WI38 (cell line): ENCODE results near the gene DDX49.

Experiments
- H3K4me3 ChIP-seq: 2 replicates; pipeline ENCODE4 v1.5.1; 2011; ENCODE audit warnings: low read depth, mild to moderate bottlenecking, control low read depth, low read length
- CTCF ChIP-seq: IDR thresholded peaks from 2 replicates; pipeline ENCODE4 v1.5.1; 2012; ENCODE audit warnings: low read depth, mild to moderate bottlenecking, control low read depth, low read length

The DDX49 gene

GRCh38 chr19:18964121-18964520 is 44.6 kb downstream of the DDX49 start:
- no peak for TF ChIP-seq CTCF
- no peak overlapping the region for H3K4me3 ChIP-seq

DNA sequence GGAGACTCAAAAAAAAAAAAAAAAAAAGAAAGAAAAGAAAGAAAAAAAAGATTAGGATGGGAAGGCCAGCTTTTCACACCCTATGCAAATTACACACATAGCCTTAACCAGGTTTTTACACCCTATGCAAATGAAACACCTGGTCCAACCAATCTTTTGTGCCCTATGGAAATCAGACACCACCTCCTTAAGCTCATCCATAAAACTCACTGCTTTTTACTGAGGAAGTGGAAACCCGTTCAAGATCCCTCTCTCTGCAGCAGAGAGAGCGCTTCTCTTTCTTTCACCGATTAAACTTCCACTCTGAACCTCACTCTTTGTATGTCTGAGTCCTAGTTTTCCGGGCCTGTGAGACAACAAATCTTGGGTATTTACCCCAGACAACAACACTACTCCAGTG is 46.8 kb downstream of the DDX49 start:
- H3K4me3 ChIP-seq: no peak overlapping the region

DNA sequence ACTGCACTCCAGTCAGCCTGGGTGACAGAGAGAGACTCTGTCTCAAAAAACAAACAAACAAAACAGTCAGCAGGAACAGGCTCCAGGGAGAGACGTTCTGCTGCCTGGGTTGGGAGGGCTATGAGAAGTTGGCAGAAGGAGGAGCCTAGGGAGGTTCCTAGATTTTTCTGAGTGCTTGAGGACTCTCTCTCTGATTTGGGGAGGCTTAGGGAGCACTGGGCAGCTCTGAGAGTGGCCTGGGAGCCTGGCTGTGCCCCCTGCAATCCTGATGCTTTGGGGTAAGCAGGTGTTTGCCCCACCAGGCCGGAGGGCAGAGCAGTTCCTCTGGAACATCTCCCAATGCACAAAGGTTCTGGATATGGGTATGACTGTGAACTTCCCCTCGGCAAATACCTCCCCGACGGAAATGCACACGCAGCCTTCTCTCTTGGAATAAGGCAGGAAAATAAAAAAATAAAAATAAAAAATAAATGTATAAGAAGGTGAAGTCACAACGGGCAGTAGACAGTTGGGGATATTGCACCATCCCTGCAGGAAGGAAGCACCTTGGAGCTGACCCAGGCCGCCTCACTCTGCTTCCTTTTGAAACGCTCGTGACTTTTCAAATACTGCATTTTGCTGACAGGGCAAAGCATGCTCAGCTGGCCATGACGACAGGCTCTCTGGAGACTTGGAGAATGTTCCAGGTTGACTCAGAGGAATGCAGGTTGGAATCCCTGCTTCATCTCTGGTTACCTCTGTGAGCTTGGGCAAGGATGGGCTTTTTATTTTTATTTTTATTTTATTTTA is 48.0 kb downstream of the DDX49 start:
- H3K4me3 ChIP-seq: no peak overlapping the region
- TF ChIP-seq CTCF: no peak

More for the DNA sequence above, 46.8 kb downstream of the DDX49 start:
- no peak for TF ChIP-seq CTCF

DNA sequence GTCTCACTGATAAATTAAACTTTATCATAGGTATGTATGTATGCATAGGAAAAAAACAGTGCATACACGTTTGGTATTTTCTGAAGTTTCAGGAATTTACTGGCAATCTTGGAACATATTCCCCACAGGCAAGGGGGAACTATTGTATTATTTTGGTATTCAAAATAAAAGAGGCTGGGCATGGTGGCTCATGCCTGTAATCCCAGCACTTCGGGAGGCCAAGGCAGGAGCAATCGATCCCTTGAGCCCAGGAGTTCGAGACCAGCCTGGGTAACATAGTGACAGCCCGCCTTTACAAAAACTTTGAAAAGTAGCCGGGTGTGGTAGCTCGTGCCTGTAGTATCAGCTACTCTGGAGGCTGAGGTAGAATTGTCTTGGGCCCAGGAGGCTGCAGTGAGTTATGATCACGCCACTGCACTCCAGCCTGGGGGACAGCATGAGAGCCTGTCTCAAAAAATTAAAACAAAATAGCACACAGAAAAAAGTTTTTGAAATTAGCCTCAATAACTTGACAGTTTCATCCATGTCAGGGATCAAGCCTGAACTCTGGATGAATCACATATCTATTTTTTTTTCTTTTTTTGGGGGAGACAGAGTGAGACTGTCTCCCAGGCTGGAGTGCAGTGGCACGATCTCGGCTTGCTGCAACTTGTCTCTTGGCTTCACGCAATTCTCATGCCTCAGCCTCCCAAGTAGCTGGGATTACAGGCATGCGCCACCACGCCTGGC is 50.6 kb downstream of the DDX49 start:
- H3K4me3 ChIP-seq: no peak overlapping the region
- no peak for TF ChIP-seq CTCF

GRCh38 chr19:18972301-18972811 is 52.8 kb downstream of the DDX49 start:
- TF ChIP-seq CTCF: no peak
- H3K4me3 ChIP-seq: no peak overlapping the region

DNA sequence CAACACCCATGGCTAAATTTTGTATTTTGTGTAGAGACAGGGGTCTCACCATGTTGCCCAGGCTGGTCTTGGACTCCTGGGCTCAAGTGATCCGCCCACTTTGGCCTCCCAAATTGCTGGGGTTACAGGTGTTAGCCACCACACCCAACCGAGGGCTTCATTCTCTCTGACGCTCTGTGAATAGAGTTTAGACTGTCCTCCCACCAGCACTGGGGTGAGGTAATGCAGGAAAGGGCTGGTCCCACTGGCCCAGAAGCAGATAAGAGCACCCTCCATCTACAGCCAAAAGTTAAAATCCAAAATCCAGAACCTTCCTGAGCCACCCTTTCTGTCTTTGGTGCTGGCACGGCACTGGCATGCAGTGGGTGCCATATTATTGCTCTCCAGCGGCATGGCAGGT is 53.3 kb downstream of the DDX49 start:
- no peak overlapping the region for H3K4me3 ChIP-seq
- TF ChIP-seq CTCF: no peak

- H3K4me3 ChIP-seq: no peak overlapping the region
- TF ChIP-seq CTCF: no peak
These were observed 55.5 kb downstream of the DDX49 start for GRCh38 chr19:18975011-18975410.
